Activated gamma-delta T cell treated with anti-CD3 and anti-CD28 coated beads, Interleukin-2, amount 50 U/mL, for 16 hours (primary cell): Measurements from ENCODE around the gene SNAPC2.

Experiments
- DNase-seq: peaks from one replicate; pipeline ENCODE4 v3.0.0-alpha.2; 2020; ENCODE audit warnings: low read depth

Gene SNAPC2

GRCh38 chr19:7968008-7968795 is 48.1 kb downstream of the SNAPC2 start:
- no peak for DNase-seq

GRCh38 chr19:7968796-7969554 is 48.8 kb downstream of the SNAPC2 start:
- DNase-seq: no peak

- DNase-seq: no peak
Observed at GRCh38 chr19:7969555-7969939, 49.4 kb downstream of the SNAPC2 start.

GRCh38 chr19:7970716-7971448 is 50.7 kb downstream of the SNAPC2 start:
- DNase-seq: no peak

GRCh38 chr19:7971553-7972520 is 51.7 kb downstream of the SNAPC2 start:
- no peak for DNase-seq
